K562 (cell line): ENCODE measurements around the gene LEO1. TPM values are rescaled to one million over a fixed set of nuclear protein-coding genes. Genes with fewer than 3 reads are reported as not detected.

ENCODE experiments used
- ATAC-seq: fragments of 200-7000 bp; cut with Tn5 transposase; 3 replicates; pipeline ENCODE4 v1.9.1; 2020; ENCODE audit warnings: moderate library complexity
- BruUV-seq: library from RNA; stranded (reverse); fragments of 400-500 nt; replicated peaks from 2 replicates; lab custom pipeline; 2021; lab: Mats Ljungman, UMichigan
- CTCF ChIA-PET: fragments of 300-600 bp; formaldehyde crosslinking; extraction: SDS; loops from one replicate; lab custom pipeline; 2021; ENCODE audit warnings: low intra/inter-chr PET ratio; lab: Yijun Ruan, JAX
- POLR2A ChIA-PET: fragments of 300-600, 350-650 bp; sonication (Branson Sonifier 250); formaldehyde crosslinking; extraction: SDS; loops from one replicate; lab custom pipeline; 2021; ENCODE audit warnings: antibody characterized with exemption, inconsistent platforms; lab: Yijun Ruan, JAX
- DNase-seq, 4 experiments: peaks; one replicate each; pipeline versions ENCODE4 v3.0.0 to v3.0.0-alpha.2; 2011 to 2018; ENCODE audit warnings: low spot score in 3 of 4, mixed read lengths in 3 of 4; ENCODE audit errors: extremely low read depth in 1 of 4
- FAIRE-seq: peaks from 2 replicates; lab custom pipeline; 2011; peaks lifted over from hg19 to GRCh38; lab: Jason Lieb, UNC
- H2AFZ ChIP-seq: 2 replicates; pipeline ENCODE4 v1.6.0; 2011; ENCODE audit warnings: low read depth, low read length, control low read depth, inconsistent platforms
- H3K27ac ChIP-seq: fragments of 200-600 bp; 3 replicates; pipeline ENCODE4 v1.8.0; 2011; ENCODE audit warnings: low read depth, mild to moderate bottlenecking, control low read depth, inconsistent platforms, low read length, moderate library complexity, mixed read lengths; ENCODE audit errors: extremely low read depth
- H3K27me3 ChIP-seq, 2 experiments: fragments of 300-600 bp in 1 of 2; 2 replicates in 1 of 2; 3 replicates in 1 of 2; pipeline versions ENCODE4 v1.6.0 to v1.8.0; 2011; ENCODE audit warnings: inconsistent platforms in 2 of 2, low read length in 2 of 2, mild to moderate bottlenecking in 1 of 2, mixed read lengths in 1 of 2, moderate library complexity in 1 of 2; ENCODE audit not compliant: control insufficient read depth in 2 of 2, insufficient read depth in 2 of 2
- H3K36me3 ChIP-seq: fragments of 300-600 bp; 3 replicates; pipeline ENCODE4 v1.8.0; 2011; ENCODE audit warnings: mild to moderate bottlenecking, low read length, inconsistent platforms; ENCODE audit not compliant: control insufficient read depth, insufficient read depth
- H3K4me1 ChIP-seq, 2 experiments: fragments of 200-600 bp in 1 of 2; replicated peaks in 1 of 2; 2 replicates in 1 of 2; 3 replicates in 1 of 2; pipeline versions ENCODE4 v1.5.1 to v1.8.0; 2011; ENCODE audit warnings: inconsistent platforms in 2 of 2, low read length in 2 of 2, mild to moderate bottlenecking in 1 of 2, mixed read lengths in 1 of 2, moderate library complexity in 1 of 2; ENCODE audit not compliant: control insufficient read depth in 2 of 2, insufficient read depth in 2 of 2
- H3K4me2 ChIP-seq: 2 replicates; pipeline ENCODE4 v1.6.1; 2011; ENCODE audit warnings: low read length, control low read depth, inconsistent platforms, mixed read lengths; ENCODE audit not compliant: insufficient read depth
- H3K4me3 ChIP-seq: fragments of 200-600 bp; sonication (generic), shearing (Covaris generic); 2 replicates; pipeline ENCODE4 v1.5.1; 2016; ENCODE audit warnings: control low read depth, inconsistent platforms
- H3K79me2 ChIP-seq: fragments of 200-600 bp; 3 replicates; pipeline ENCODE4 v1.8.0; 2011; ENCODE audit warnings: low read length, inconsistent platforms; ENCODE audit not compliant: control insufficient read depth, insufficient read depth
- H3K9ac ChIP-seq, 2 experiments: 2 replicates each; pipeline versions ENCODE4 v1.6.0 to v1.6.1; 2011; ENCODE audit warnings: low read depth in 2 of 2, low read length in 2 of 2, control low read depth in 1 of 2, inconsistent platforms in 1 of 2, mild to moderate bottlenecking in 1 of 2, mixed read lengths in 1 of 2; ENCODE audit not compliant: insufficient read depth in 1 of 2
- H3K9me1 ChIP-seq: one replicate; pipeline ENCODE4 v1.6.0; 2011; ENCODE audit warnings: inconsistent platforms, mild to moderate bottlenecking, low read length, moderate library complexity; ENCODE audit not compliant: control insufficient read depth, insufficient read depth
- H3K9me3 ChIP-seq: replicated peaks from 2 replicates; pipeline ENCODE4 v1.5.1; 2011; ENCODE audit warnings: low read depth, low read length, inconsistent platforms; ENCODE audit not compliant: control insufficient read depth, insufficient read depth
- H4K20me1 ChIP-seq: replicated peaks from 2 replicates; pipeline ENCODE4 v1.6.1; 2011; ENCODE audit warnings: low read length, inconsistent platforms, mixed read lengths; ENCODE audit not compliant: control insufficient read depth, insufficient read depth
- HMG20A ChIP-seq: fragments of 450-650 bp; formaldehyde crosslinking; conservative IDR thresholded peaks from 2 replicates; pipeline ENCODE4 v1.4.0; 2020; ENCODE audit warnings: mild to moderate bottlenecking, mixed read lengths
- HNRNPL ChIP-seq: fragments of 200-400 bp; formaldehyde crosslinking; IDR thresholded peaks from 2 replicates; pipeline ENCODE4 v1.6.1; 2017; ENCODE audit warnings: low read depth, mild to moderate bottlenecking, low read length
- KDM1A ChIP-seq, 2 experiments: fragments of 450-650 bp; IDR thresholded peaks; 2 replicates each; pipeline ENCODE4 v1.6.1; 2016; ENCODE audit warnings: mild to moderate bottlenecking in 2 of 2
- KDM5B ChIP-seq: fragments of 200-600 bp; sonication (generic); IDR thresholded peaks from 2 replicates; pipeline ENCODE4 v1.6.1; 2012; ENCODE audit warnings: low read depth, mild to moderate bottlenecking, moderate library complexity, low read length, control low read depth, inconsistent platforms; ENCODE audit not compliant: insufficient replicate concordance
- MTA2 ChIP-seq: fragments of 450-650 bp; IDR thresholded peaks from 2 replicates; pipeline ENCODE4 v1.6.1; 2016; ENCODE audit warnings: low read depth
- NCOR1 ChIP-seq: fragments of 450-650 bp; IDR thresholded peaks from 2 replicates; pipeline ENCODE4 v1.6.1; 2016; ENCODE audit warnings: mild to moderate bottlenecking, moderate library complexity
- NELFE ChIP-seq: IDR thresholded peaks from 2 replicates; pipeline ENCODE4 v1.6.1; 2011; ENCODE audit warnings: mild to moderate bottlenecking; ENCODE audit not compliant: insufficient read depth, insufficient read length
- TRIM28 ChIP-seq: fragments of 450-650 bp; IDR thresholded peaks from 2 replicates; pipeline ENCODE4 v1.6.1; 2017
- XRCC5 ChIP-seq: fragments of 200-400 bp; formaldehyde crosslinking; IDR thresholded peaks from 2 replicates; pipeline ENCODE4 v1.6.1; 2017; ENCODE audit warnings: low read depth, mild to moderate bottlenecking, low read length
- WGBS: fragments of 100-300 bp; shearing (Covaris generic); methylation state at CpG from one replicate; pipeline ENCODE4 v1.1.6; 2016; ENCODE audit warnings: low coverage, mixed read lengths; ENCODE audit not compliant: insufficient coverage; ENCODE audit errors: missing lambda C conversion rate; 5-methylcytosine and 5-hydroxymethylcytosine counted together
- in situ Hi-C: fragments of 300-500 bp; cut with MboI; formaldehyde crosslinking; loops from 4 replicates; pipeline ENCODE4 v1.15.0; 2018; ENCODE audit warnings: inconsistent platforms, mixed read lengths
- intact Hi-C: fragments of 100-400 bp; cut with micrococcal nuclease; formaldehyde crosslinking; loops from 2 replicates; pipeline ENCODE4 v1.14.2; 2022
- polyA plus RNA-seq, 8 experiments: library from polyadenylated mRNA; depleted of rRNA in 4 of 8; stranded (reverse) in 5 of 8; unstranded in 3 of 8; fragments of >200 nt; fragmentation: Nextera tagmentation in 2 of 8; fragmentation: Illumina TruSeq in 1 of 8; extraction: Ambion mirVana in 2 of 8; extraction: Trizol in 1 of 8; gene quantifications; 2 replicates each; pipeline versions ENCODE4 v1.2.1 to v1.2.3, GENCODE V29; 2011 to 2014; ENCODE audit warnings: inconsistent platforms in 1 of 8, missing spikeins in 1 of 8
- total RNA-seq, 7 experiments: library from RNA; depleted of rRNA in 6 of 7; stranded (reverse); fragments of >200 nt in 6 of 7; fragmentation: Illumina TruSeq in 2 of 7; extraction: Trizol in 2 of 7; gene quantifications; 2 replicates each; pipeline versions ENCODE4 v1.2.1 to v1.2.3, GENCODE V29; 2011 to 2021; ENCODE audit warnings: low replicate concordance in 1 of 7
- TF ChIP-seq, protein P1 (sequence below), 2 experiments: IDR thresholded peaks; 2 replicates each; pipeline ENCODE4 v1.6.1; 2011; ENCODE audit warnings: borderline replicate concordance in 1 of 2, control low read depth in 1 of 2, low read depth in 1 of 2, low read length in 1 of 2, mild to moderate bottlenecking in 1 of 2, mixed read lengths in 1 of 2, moderate library complexity in 1 of 2; ENCODE audit not compliant: insufficient read depth in 1 of 2, insufficient read length in 1 of 2, poor library complexity in 1 of 2, severe bottlenecking in 1 of 2; ENCODE audit errors: extremely low read depth in 1 of 2
- TF ChIP-seq, protein P2 (sequence below): fragments of 250-450 bp; sonication (Bioruptor Pico); IDR thresholded peaks from 2 replicates; pipeline ENCODE4 v1.5.0; 2021

Gene LEO1
- total and polyA plus RNA-seq, 9 of the 15 experiments (the other 6 are each of a cell fraction or from before 2014, with no cell fraction given), result 8.4 to 48.3 (median 37.9) TPM

- POLR2A ChIA-PET, result interaction anchor here (1.0 kb wide), 1 partner anchor 15 kb away, joined by 3 read pairs; no protein-coding TSS in a partner anchor
- H3K27ac ChIP-seq, result no peak overlapping the region
- 82% methylated on average over 4 of the region's 4 CpGs for WGBS
- no peaks in the 10 kb centered on the region for H3K9me1 ChIP-seq
- no peak overlapping the region for H3K9ac ChIP-seq
- no peaks in the 10 kb centered on the region for H3K36me3 ChIP-seq
- DNase-seq, result no peak
- H3K4me1 ChIP-seq, result peaks cover 3 to 17% of the 10 kb centered on the region in 2 experiments; a peak in 3 of 5 replicates
- no peak overlapping the region for H3K4me2 ChIP-seq
- FAIRE-seq, result no peak
- no peaks in the 10 kb centered on the region for H3K27me3 ChIP-seq
- BruUV-seq, result no TSS peak
- no peak for ATAC-seq
- TF ChIP-seq, protein P1, sequence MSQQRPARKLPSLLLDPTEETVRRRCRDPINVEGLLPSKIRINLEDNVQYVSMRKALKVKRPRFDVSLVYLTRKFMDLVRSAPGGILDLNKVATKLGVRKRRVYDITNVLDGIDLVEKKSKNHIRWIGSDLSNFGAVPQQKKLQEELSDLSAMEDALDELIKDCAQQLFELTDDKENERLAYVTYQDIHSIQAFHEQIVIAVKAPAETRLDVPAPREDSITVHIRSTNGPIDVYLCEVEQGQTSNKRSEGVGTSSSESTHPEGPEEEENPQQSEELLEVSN (IDR thresholded peaks at IDR 0.05; ENCODE audit: borderline replicate concordance in 1 of 2, extremely low read depth in 1 of 2, insufficient read depth in 1 of 2, insufficient read length in 1 of 2, low read depth in 1 of 2, low read length in 1 of 2, poor library complexity in 1 of 2, severe bottlenecking in 1 of 2), result no peak
- TF ChIP-seq TRIM28 (no peak), KDM1A (IDR thresholded peaks at IDR 0.05) (no peak)
- no peak overlapping the region for H3K4me3 ChIP-seq
- no peaks in the 10 kb centered on the region for H3K9me3 ChIP-seq
- CTCF ChIA-PET, result no interaction called here
- in situ Hi-C loops (no loop called here), intact Hi-C loops (no loop called here)
- no peak overlapping the region for H2AFZ ChIP-seq
- no peaks in the 10 kb centered on the region for H4K20me1 ChIP-seq
- peaks cover 33% of the 10 kb centered on the region for H3K79me2 ChIP-seq
Observed at GRCh38 chr15:51973775-51974174, 2.2 kb upstream of the LEO1 start.

DNA sequence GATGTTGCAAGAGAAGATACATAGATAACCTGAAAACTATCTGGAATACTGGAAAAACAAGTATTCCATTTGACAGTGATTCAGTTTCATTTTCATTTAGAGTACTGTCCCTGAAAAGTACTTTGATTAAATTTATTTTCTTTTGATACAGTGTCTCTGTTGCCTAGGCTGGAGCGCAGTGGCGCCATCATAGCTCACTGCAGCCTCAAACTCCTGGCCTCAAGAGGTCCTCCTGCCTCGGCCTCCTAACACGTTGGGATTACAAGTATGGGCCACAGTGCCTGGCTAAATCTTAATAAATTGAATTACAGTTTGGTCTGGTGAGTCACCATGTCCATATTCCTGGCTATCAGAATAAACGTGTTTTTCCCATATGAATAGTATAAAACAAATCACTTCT lies 1.6 kb upstream of the LEO1 start:
- DNase-seq (no peak), ATAC-seq (no peak), FAIRE-seq (no peak)
- ChIA-PET POLR2A (interaction anchor here (1.0 to 3.8 kb wide), 2 partner anchors 8 to 16 kb away, joined by 3 to 32 read pairs; no protein-coding TSS in a partner anchor), CTCF (no interaction called here)
- Histone ChIP-seq H3K9me3 (no peaks in the 10 kb centered on the region), H3K79me2 (peaks cover 36% of the 10 kb centered on the region), H3K4me3 (no peak overlapping the region), H2AFZ (no peak overlapping the region), H3K27ac (no peak overlapping the region), H3K9ac (no peak overlapping the region), H3K9me1 (no peaks in the 10 kb centered on the region), H3K4me1 (peaks cover 3 to 17% of the 10 kb centered on the region in 2 experiments; a peak in 3 of 5 replicates), H4K20me1 (no peaks in the 10 kb centered on the region), H3K36me3 (no peaks in the 10 kb centered on the region), H3K4me2 (no peak overlapping the region), H3K27me3 (no peaks in the 10 kb centered on the region)
- WGBS, result 68% methylated on average over 5 of the region's 5 CpGs
- no peak for TF ChIP-seq NELFE
- TF ChIP-seq, protein P2, sequence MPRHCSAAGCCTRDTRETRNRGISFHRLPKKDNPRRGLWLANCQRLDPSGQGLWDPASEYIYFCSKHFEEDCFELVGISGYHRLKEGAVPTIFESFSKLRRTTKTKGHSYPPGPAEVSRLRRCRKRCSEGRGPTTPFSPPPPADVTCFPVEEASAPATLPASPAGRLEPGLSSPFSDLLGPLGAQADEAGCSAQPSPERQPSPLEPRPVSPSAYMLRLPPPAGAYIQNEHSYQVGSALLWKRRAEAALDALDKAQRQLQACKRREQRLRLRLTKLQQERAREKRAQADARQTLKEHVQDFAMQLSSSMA (CRISPR knock-in tag), result no peak
- TF ChIP-seq NCOR1, result no peak
- TF ChIP-seq MTA2, result no peak
- no peak for TF ChIP-seq HNRNPL
- TF ChIP-seq KDM5B, result no peak
- no peak for TF ChIP-seq XRCC5
- TF ChIP-seq HMG20A (CRISPR knock-in tag), result no peak
- no TSS peak for BruUV-seq
- intact Hi-C loops (no loop called here), in situ Hi-C loops (no loop called here)
